Colon (tissue), 2 donors: ENCODE data around the gene MT3.
"Not testable (repeated sequence)": the region's sequence is repeated elsewhere in the genome, so short reads cannot be mapped to it uniquely, and the experiment has no call there.

Experiments
- FAIRE-seq: peaks from 2 replicates; lab custom pipeline; 2012; peaks lifted over from hg19 to GRCh38; lab: Jason Lieb, UNC
- donor health status: control.
- donor health status: control.

MT3 gene

GRCh38 chr16:56610017-56610608 is 20.8 kb downstream of the MT3 start:
- no peak for FAIRE-seq

- FAIRE-seq: no peak
Measured at GRCh38 chr16:56610609-56611111, 21.3 kb downstream of the MT3 start.

- FAIRE-seq: no peak
Measured at GRCh38 chr16:56611281-56611833, 22.0 kb downstream of the MT3 start.

- FAIRE-seq: no peak
Measured at GRCh38 chr16:56613706-56614105, 24.4 kb downstream of the MT3 start.

- FAIRE-seq: no peak
Measured at GRCh38 chr16:56614549-56614991, 25.2 kb downstream of the MT3 start.

GRCh38 chr16:56615353-56615752 is 26.0 kb downstream of the MT3 start:
- no peak for FAIRE-seq

- FAIRE-seq: no peak
Measured at GRCh38 chr16:56616608-56617211, 27.4 kb downstream of the MT3 start.

GRCh38 chr16:56617212-56618085 is 28.1 kb downstream of the MT3 start:
- FAIRE-seq: no peak

- FAIRE-seq: no peak
Measured at GRCh38 chr16:56618138-56618537, 28.8 kb downstream of the MT3 start.

GRCh38 chr16:56620339-56620897 is 31.1 kb downstream of the MT3 start:
- FAIRE-seq: no peak

GRCh38 chr16:56621665-56622445 is 32.5 kb downstream of the MT3 start:
- not testable (repeated sequence) for FAIRE-seq

GRCh38 chr16:56623184-56623583 is 33.9 kb downstream of the MT3 start:
- FAIRE-seq: not testable (repeated sequence)

GRCh38 chr16:56623637-56624036 is 34.3 kb downstream of the MT3 start:
- FAIRE-seq: no peak

GRCh38 chr16:56625140-56625942 is 36.0 kb downstream of the MT3 start, which contains the start of gene MT1E:
MT1E (plus strand) TSS chr16:56625781; CDS start chr16:56625852, 71 bp downstream.
- FAIRE-seq: no peak

GRCh38 chr16:56625943-56626654 is 36.8 kb downstream of the MT3 start:
- FAIRE-seq: no peak

- no peak for FAIRE-seq
Measured at GRCh38 chr16:56626685-56627084, 37.4 kb downstream of the MT3 start.

GRCh38 chr16:56628486-56629350 is 39.4 kb downstream of the MT3 start:
- FAIRE-seq: no peak

- no peak for FAIRE-seq
Measured at GRCh38 chr16:56629531-56629930, 40.2 kb downstream of the MT3 start.

GRCh38 chr16:56630134-56630533 is 40.8 kb downstream of the MT3 start:
- no peak for FAIRE-seq
